Measurements from ENCODE around the gene CYP27C1.

DNA sequence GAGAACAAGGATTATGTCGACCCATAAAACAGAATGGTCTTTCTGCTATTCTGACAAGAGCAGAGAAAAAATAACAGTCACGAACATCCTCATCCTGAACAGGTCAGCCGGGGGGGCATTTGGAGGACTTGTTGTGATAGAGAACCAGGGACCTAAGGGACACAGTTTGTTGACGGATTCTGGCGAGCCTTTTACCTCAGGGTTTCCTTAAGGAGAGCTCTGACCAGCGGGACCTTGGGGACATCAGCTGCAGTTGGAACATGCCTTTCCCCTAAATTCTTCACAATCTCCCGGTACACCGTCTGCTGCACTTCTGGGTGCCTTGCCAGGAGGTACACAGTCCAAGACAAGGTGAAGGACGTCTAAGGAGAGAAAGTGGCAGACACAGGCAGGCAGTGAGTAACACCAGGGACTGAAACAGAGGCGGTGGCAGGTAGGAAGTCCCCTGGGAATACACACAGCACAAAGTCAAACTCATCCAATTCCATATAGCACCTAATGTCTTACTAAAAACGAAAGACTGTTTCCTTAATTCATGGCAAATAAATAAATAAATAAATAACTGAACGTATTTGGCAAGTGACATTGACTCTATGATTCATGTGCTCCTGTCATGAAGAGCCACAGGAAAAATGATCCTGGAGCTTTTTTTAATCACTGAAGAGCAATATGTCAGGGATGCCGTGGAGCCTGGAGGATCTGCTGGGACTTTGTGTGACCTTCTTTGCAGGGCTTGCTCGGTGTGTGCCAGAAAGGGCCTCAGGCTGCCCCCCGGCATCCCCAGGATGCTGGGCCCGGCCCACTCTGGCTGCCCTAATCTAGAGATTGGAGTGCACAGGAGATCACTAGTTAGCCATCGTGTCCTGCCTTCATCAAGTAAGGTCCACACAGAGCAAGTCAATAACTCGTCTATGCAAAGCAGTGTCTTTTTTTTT, 24.7 kb downstream of the CYP27C1 start:
- TF ChIP-seq, protein P1, sequence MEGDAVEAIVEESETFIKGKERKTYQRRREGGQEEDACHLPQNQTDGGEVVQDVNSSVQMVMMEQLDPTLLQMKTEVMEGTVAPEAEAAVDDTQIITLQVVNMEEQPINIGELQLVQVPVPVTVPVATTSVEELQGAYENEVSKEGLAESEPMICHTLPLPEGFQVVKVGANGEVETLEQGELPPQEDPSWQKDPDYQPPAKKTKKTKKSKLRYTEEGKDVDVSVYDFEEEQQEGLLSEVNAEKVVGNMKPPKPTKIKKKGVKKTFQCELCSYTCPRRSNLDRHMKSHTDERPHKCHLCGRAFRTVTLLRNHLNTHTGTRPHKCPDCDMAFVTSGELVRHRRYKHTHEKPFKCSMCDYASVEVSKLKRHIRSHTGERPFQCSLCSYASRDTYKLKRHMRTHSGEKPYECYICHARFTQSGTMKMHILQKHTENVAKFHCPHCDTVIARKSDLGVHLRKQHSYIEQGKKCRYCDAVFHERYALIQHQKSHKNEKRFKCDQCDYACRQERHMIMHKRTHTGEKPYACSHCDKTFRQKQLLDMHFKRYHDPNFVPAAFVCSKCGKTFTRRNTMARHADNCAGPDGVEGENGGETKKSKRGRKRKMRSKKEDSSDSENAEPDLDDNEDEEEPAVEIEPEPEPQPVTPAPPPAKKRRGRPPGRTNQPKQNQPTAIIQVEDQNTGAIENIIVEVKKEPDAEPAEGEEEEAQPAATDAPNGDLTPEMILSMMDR (IDR thresholded peaks at IDR 0.05), result no peak
- TF ChIP-seq POLR2AphosphoS5 (IDR thresholded peaks at IDR 0.05), result no peak
